GM23248 (cell line): ENCODE results near the gene ABLIM1. TPM values are rescaled to one million over a fixed set of nuclear protein-coding genes. Genes with fewer than 3 reads are reported as not detected.
A peak's percentile ranks its signal among the peaks of the same experiment; 100 is the strongest.

Experiments used
- DNase-seq: peaks from one replicate; pipeline ENCODE4 v3.0.0-alpha.2; 2015
- H2AFZ ChIP-seq: fragments of 200-600 bp; sonication (generic); 2 replicates; pipeline ENCODE4 v1.6.1; 2016; ENCODE audit warnings: antibody characterized with exemption
- H3F3A ChIP-seq: fragments of 200-600 bp; sonication (generic); 2 replicates; pipeline ENCODE4 v1.6.1; 2016; ENCODE audit warnings: mild to moderate bottlenecking, antibody characterized with exemption, mixed run types; ENCODE audit not compliant: insufficient read depth
- H3K27ac ChIP-seq: fragments of 200-600 bp; sonication (generic); 2 replicates; pipeline ENCODE4 v1.5.1; 2016; ENCODE audit warnings: mild to moderate bottlenecking
- H3K27me3 ChIP-seq: fragments of 200-600 bp; sonication (generic); replicated peaks from 2 replicates; pipeline ENCODE4 v1.6.1; 2016; ENCODE audit warnings: mild to moderate bottlenecking; ENCODE audit not compliant: insufficient read depth
- H3K36me3 ChIP-seq: fragments of 200-600 bp; sonication (generic); 2 replicates; pipeline ENCODE4 v1.6.1; 2016; ENCODE audit warnings: low read depth, mild to moderate bottlenecking
- H3K4me1 ChIP-seq: fragments of 200-600 bp; sonication (generic); 2 replicates; pipeline ENCODE4 v1.6.1; 2016; ENCODE audit warnings: mild to moderate bottlenecking; ENCODE audit not compliant: insufficient read depth
- H3K4me2 ChIP-seq: fragments of 200-600 bp; sonication (generic); one replicate; pipeline ENCODE4 v1.6.1; 2016; ENCODE audit warnings: mild to moderate bottlenecking; ENCODE audit not compliant: unreplicated experiment
- H3K4me3 ChIP-seq: fragments of 200-600 bp; sonication (generic); 2 replicates; pipeline ENCODE4 v1.5.1; 2016; ENCODE audit warnings: mild to moderate bottlenecking
- H3K79me2 ChIP-seq: fragments of 200-600 bp; sonication (generic); 2 replicates; pipeline ENCODE4 v1.6.1; 2016; ENCODE audit warnings: mild to moderate bottlenecking; ENCODE audit not compliant: insufficient read depth
- H3K9ac ChIP-seq: fragments of 200-600 bp; sonication (generic); 2 replicates; pipeline ENCODE4 v1.6.1; 2016; ENCODE audit warnings: mild to moderate bottlenecking
- H3K9me2 ChIP-seq: fragments of 200-600 bp; sonication (generic); 2 replicates; pipeline ENCODE4 v1.6.1; 2016; ENCODE audit warnings: mixed run types, mild to moderate bottlenecking, moderate library complexity; ENCODE audit not compliant: insufficient read depth
- H3K9me3 ChIP-seq: fragments of 200-600 bp; sonication (generic); one replicate; pipeline ENCODE4 v1.6.1; 2017; ENCODE audit warnings: low read depth
- H4K20me1 ChIP-seq: fragments of 200-600 bp; sonication (generic); 2 replicates; pipeline ENCODE4 v1.6.0; 2016; ENCODE audit not compliant: insufficient read depth
- EZH2 ChIP-seq: fragments of 200-600 bp; sonication (generic); IDR thresholded peaks from 2 replicates; pipeline ENCODE4 v1.6.1; 2018; ENCODE audit warnings: antibody characterized with exemption, mild to moderate bottlenecking; ENCODE audit not compliant: insufficient read depth, poor library complexity, severe bottlenecking
- EZH2phosphoT487 ChIP-seq: fragments of 200-600 bp; sonication (generic); IDR thresholded peaks from 2 replicates; pipeline ENCODE4 v1.6.1; 2018; ENCODE audit warnings: antibody characterized with exemption, moderate library complexity, mild to moderate bottlenecking, low read depth; ENCODE audit not compliant: insufficient read depth
- WGBS, 2 experiments: methylation state at CpG; one replicate each; pipeline ENCODE4 v1.1.6; 2015 to 2017; ENCODE audit warnings: low lambda C conversion rate in 2 of 2, low coverage in 1 of 2; ENCODE audit errors: missing lambda C conversion rate in 2 of 2; 5-methylcytosine and 5-hydroxymethylcytosine counted together
- in situ Hi-C: fragments of 300-500 bp; cut with MboI; formaldehyde crosslinking; loops from 2 replicates; pipeline ENCODE4 v1.15.0; 2020
- polyA plus RNA-seq: library from polyadenylated mRNA; unstranded; fragments of >200 nt; fragmentation: Nextera tagmentation; extraction: Ambion mirVana; gene quantifications from 2 replicates; pipeline ENCODE4 v1.2.1, GENCODE V29; 2016
- total RNA-seq: library from RNA; depleted of rRNA; stranded (reverse); fragments of >200 nt; shearing (Covaris generic); gene quantifications from 2 replicates; pipeline ENCODE4 v1.2.3, GENCODE V29; 2014

ABLIM1 gene
- total and polyA plus RNA-seq, 2 experiments from 2014 or later = 0.54 to 0.78 TPM

DNA sequence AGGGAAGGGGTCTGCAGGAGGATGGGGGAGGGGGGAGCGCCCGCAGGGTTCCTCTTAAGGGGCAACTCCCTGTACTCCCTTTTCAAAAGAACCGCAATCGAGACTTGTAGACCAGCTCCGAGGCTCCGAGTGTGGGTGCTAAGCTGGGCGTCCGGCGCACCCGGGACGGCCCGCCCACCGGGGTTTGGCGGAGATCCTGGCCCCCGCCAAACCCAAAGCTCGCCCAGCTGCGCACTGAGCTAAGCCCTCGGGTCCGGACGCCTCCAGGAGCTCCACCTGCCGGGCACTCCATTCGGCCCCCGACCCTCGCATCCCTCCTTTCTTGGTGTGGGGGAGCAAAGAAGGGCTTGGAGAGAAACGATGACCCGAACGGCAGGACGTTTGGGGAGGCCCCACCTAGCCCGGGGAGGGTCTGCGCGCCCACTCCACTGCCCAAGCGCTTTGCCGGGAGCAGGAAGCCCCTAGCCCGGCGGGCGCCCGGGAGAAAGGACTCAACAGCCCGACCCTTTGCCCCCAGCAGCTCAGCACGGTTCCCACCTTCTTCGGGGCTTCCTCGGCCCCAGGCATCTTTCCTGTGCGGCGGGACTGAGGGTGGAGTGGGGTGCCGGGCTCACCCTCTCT is 254.4 kb downstream of the ABLIM1 start:
- H3K9me2 ChIP-seq = no peaks in the 10 kb centered on the region

DNA sequence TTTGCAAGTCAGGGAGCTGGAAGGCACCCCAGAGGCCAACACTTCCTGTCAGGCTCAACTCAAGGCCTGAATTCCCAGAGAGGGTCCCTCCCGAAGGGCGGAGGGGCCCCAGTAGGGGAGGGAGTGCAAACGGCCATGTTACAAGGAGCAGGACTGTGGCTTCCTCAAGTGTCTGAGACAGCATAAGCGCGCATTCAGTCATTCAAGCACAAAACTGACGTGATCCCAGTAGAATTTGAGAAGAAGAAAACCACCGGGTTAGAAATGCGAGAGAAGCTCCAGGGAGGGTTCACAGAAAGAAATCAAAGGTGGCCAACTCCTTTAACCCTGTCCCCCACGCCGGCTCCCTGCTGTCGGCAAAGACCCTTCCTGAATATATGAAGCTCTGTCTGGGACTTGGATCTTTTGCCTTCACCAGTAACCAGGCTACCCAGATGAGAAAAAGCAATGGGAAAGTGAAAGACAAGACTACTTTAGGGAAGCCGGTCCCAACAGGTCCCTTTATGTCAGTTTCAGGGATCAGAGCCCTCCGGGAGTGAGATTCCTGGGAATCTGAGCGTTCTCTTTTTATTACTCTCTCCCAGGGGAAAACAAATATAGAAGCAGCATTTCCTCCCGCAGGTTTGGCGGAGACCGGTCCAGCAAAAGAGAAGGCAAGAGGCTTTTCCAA is 255.1 kb downstream of the ABLIM1 start:
- DNase-seq = no peak
- WGBS, 2 experiments = 52 to 55% methylated on average over 17 of the region's 17 CpGs
- Histone ChIP-seq H3K9me2 (no peaks in the 10 kb centered on the region), H3K4me1 (no peaks in the 10 kb centered on the region), H3K27me3 (peaks cover 80% of the 10 kb centered on the region), H3K9me3 (no peaks in the 10 kb centered on the region), H3K9ac (no peak overlapping the region), H3K36me3 (no peaks in the 10 kb centered on the region), H3F3A (no peaks in the 10 kb centered on the region), H3K79me2 (no peaks in the 10 kb centered on the region), H2AFZ (no peak overlapping the region), H4K20me1 (no peaks in the 10 kb centered on the region), H3K4me3 (no peak overlapping the region; the same call in 1 of the 2 replicates), H3K27ac (no peak overlapping the region), H3K4me2 (no peak overlapping the region)
- in situ Hi-C loops = no loop called here
- TF ChIP-seq EZH2phosphoT487 = no peak
- TF ChIP-seq EZH2 = no peak

More for the DNA sequence above, 254.4 kb downstream of the ABLIM1 start:
- Histone ChIP-seq H3K36me3 (no peaks in the 10 kb centered on the region), H3K27me3 (peaks cover 75% of the 10 kb centered on the region), H3K9ac (no peak overlapping the region), H3K27ac (no peak overlapping the region), H3K79me2 (no peaks in the 10 kb centered on the region), H3K4me3 (no peak overlapping the region; the same call in 1 of the 2 replicates), H3K9me3 (no peaks in the 10 kb centered on the region), H3K4me1 (no peaks in the 10 kb centered on the region), H4K20me1 (no peaks in the 10 kb centered on the region), H3F3A (no peaks in the 10 kb centered on the region), H3K4me2 (no peak overlapping the region), H2AFZ (no peak overlapping the region)
- peak; percentile 12 for DNase-seq
- 1 to 3% methylated on average over 33 to 41 of the region's 44 CpGs for WGBS, 2 experiments
- TF ChIP-seq EZH2phosphoT487 (no peak), EZH2 (peak; percentile 27)
- in situ Hi-C loops = no loop called here

DNA sequence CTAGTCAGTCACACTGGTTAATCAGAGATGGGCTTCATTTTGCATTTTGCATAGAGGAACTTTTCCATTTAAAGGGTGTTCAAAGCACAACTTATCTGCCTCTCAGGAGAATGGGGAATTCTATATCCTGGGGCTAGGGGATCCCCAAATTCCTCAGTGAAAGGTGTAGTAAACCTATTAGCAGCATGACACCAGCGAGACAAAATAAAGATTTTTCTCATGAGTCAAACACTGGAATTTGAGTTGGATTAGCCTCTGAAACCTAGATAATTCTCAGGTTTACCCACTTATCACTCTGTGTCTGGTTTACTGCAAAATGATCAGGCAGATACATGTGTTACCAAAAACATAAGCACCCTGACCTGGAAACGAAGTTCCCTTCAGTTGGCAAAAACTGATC is 255.8 kb downstream of the ABLIM1 start:
- 24 to 34% methylated on average over 2 of the region's 2 CpGs for WGBS, 2 experiments
- Histone ChIP-seq H4K20me1 (no peaks in the 10 kb centered on the region), H3K4me3 (no peak overlapping the region), H3K27ac (no peak overlapping the region), H3K9ac (no peak overlapping the region), H3K9me2 (no peaks in the 10 kb centered on the region), H3F3A (no peaks in the 10 kb centered on the region), H3K36me3 (no peaks in the 10 kb centered on the region), H3K9me3 (no peaks in the 10 kb centered on the region), H3K4me1 (no peaks in the 10 kb centered on the region), H3K79me2 (no peaks in the 10 kb centered on the region), H3K27me3 (peaks cover 88% of the 10 kb centered on the region), H3K4me2 (no peak overlapping the region), H2AFZ (no peak overlapping the region)
- DNase-seq = no peak
- in situ Hi-C loops = no loop called here
- no peak for TF ChIP-seq EZH2phosphoT487
- no peak for TF ChIP-seq EZH2

- no peak overlapping the region for H3K4me3 ChIP-seq
- no peaks in the 10 kb centered on the region for H3K36me3 ChIP-seq
- WGBS, 2 experiments = 1% methylated on average over 7 of the region's 7 CpGs
- H2AFZ ChIP-seq = no peak overlapping the region
- H3K4me1 ChIP-seq = no peaks in the 10 kb centered on the region
- no peak overlapping the region for H3K4me2 ChIP-seq
- no peaks in the 10 kb centered on the region for H3K79me2 ChIP-seq
- no peak overlapping the region for H3K27ac ChIP-seq
- TF ChIP-seq EZH2 = no peak
- no peak for TF ChIP-seq EZH2phosphoT487
- H3K9me3 ChIP-seq = no peaks in the 10 kb centered on the region
- no peaks in the 10 kb centered on the region for H3K9me2 ChIP-seq
- no peak overlapping the region for H3K9ac ChIP-seq
- H3F3A ChIP-seq = no peaks in the 10 kb centered on the region
- in situ Hi-C loops = no loop called here
- peak; percentile 67 for DNase-seq
- H3K27me3 ChIP-seq = peaks cover 90% of the 10 kb centered on the region
- H4K20me1 ChIP-seq = no peaks in the 10 kb centered on the region
Measured at GRCh38 chr10:114401195-114401791, 256.8 kb downstream of the ABLIM1 start.
